Smooth muscle cell (in vitro differentiated cells): ENCODE measurements around the gene ABCA9. TPM values are rescaled to one million over a fixed set of nuclear protein-coding genes. Genes with fewer than 3 reads are reported as not detected.
"Not testable (repeated sequence)": the region's sequence is repeated elsewhere in the genome, so short reads cannot be mapped to it uniquely, and the experiment has no call there.

Experiments
- DNase-seq: peaks from one replicate; lab custom pipeline; 2025; ENCODE audit not compliant: unreplicated experiment; lab: John Stamatoyannopoulos, UW
- H2AFZ ChIP-seq: fragments of 200-600 bp; sonication (generic); 2 replicates; pipeline ENCODE4 v1.6.0; 2016; ENCODE audit warnings: antibody characterized with exemption, low read depth, mild to moderate bottlenecking
- H3F3A ChIP-seq: fragments of 200-600 bp; sonication (generic); 2 replicates; pipeline ENCODE4 v1.6.0; 2017; ENCODE audit warnings: antibody characterized with exemption, low read depth
- H3K27ac ChIP-seq: fragments of 200-600 bp; sonication (generic); 2 replicates; pipeline ENCODE4 v1.5.1; 2016; ENCODE audit warnings: low read depth, mild to moderate bottlenecking
- H3K27me3 ChIP-seq: fragments of 200-600 bp; sonication (generic); 2 replicates; pipeline ENCODE4 v1.6.1; 2016; ENCODE audit warnings: low read depth, mild to moderate bottlenecking
- H3K36me3 ChIP-seq: fragments of 200-600 bp; sonication (generic); 2 replicates; pipeline ENCODE4 v1.5.1; 2016; ENCODE audit warnings: low read depth
- H3K4me1 ChIP-seq: fragments of 200-600 bp; sonication (generic); 2 replicates; pipeline ENCODE4 v1.5.1; 2016; ENCODE audit warnings: low read depth
- H3K4me2 ChIP-seq: fragments of 200-600 bp; sonication (generic); 2 replicates; pipeline ENCODE4 v1.6.0; 2016; ENCODE audit warnings: mild to moderate bottlenecking
- H3K4me3 ChIP-seq: fragments of 200-600 bp; sonication (generic); 2 replicates; pipeline ENCODE4 v1.5.1; 2016; ENCODE audit warnings: mild to moderate bottlenecking
- H3K79me2 ChIP-seq: fragments of 200-600 bp; sonication (generic); 2 replicates; pipeline ENCODE4 v1.6.0; 2016; ENCODE audit warnings: low read depth, mild to moderate bottlenecking
- H3K9ac ChIP-seq: fragments of 200-600 bp; sonication (generic); 2 replicates; pipeline ENCODE4 v1.6.0; 2016; ENCODE audit warnings: low read depth
- H3K9me3 ChIP-seq: fragments of 200-600 bp; sonication (generic); replicated peaks from 2 replicates; pipeline ENCODE4 v1.5.1; 2016; ENCODE audit warnings: low read depth
- H4K20me1 ChIP-seq: fragments of 200-600 bp; sonication (generic); 2 replicates; pipeline ENCODE4 v1.6.0; 2016; ENCODE audit warnings: low read depth
- CTCF ChIP-seq: fragments of 200-600 bp; sonication (generic); IDR thresholded peaks from 2 replicates; pipeline ENCODE4 v1.5.1; 2017; ENCODE audit warnings: borderline replicate concordance, mild to moderate bottlenecking, antibody characterized with exemption; ENCODE audit not compliant: insufficient read depth, poor library complexity, severe bottlenecking
- WGBS: methylation state at CpG from one replicate; pipeline ENCODE4 v1.1.7; 2016; ENCODE audit warnings: low lambda C conversion rate; 5-methylcytosine and 5-hydroxymethylcytosine counted together
- polyA plus RNA-seq: library from polyadenylated mRNA; unstranded; fragments of >200 nt; fragmentation: Nextera tagmentation; extraction: Ambion mirVana; gene quantifications from 2 replicates; pipeline ENCODE4 v1.2.1, GENCODE V29; 2016
- total RNA-seq: library from RNA; depleted of rRNA; stranded (reverse); fragments of >200 nt; gene quantifications from 2 replicates; pipeline ENCODE4 v1.2.3, GENCODE V29; 2014

The ABCA9 gene
- total and polyA plus RNA-seq, 2 experiments from 2014 or later = not detected

DNA sequence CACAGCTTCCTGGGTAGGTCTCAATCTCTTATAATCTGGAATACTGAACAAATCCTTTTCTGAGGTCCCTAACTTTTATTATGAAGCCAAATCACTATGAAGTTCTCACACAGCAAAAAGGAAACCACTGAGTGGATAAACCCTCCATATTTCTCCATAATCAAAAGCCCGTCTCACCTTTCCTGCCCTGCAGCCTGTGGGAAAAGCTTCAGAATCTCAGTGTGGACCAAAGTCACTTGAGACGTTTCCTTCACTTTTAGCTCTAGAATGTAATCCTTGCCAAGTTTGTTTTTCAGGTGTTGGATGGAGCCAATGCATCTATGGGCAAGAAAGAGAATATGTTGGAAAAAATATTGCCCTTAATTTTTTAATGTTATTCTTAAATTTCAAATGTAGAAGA, 22.0 kb upstream of the ABCA9 start:
- no peak for DNase-seq
- Histone ChIP-seq H3K79me2 (no peaks in the 10 kb centered on the region), H3K9me3 (no peaks in the 10 kb centered on the region), H3K36me3 (no peaks in the 10 kb centered on the region), H3K4me1 (no peaks in the 10 kb centered on the region), H3K4me3 (no peak overlapping the region), H3K27ac (no peak overlapping the region), H4K20me1 (no peaks in the 10 kb centered on the region), H3K27me3 (peaks cover 5% of the 10 kb centered on the region), H3F3A (no peaks in the 10 kb centered on the region), H2AFZ (no peak overlapping the region), H3K4me2 (no peak overlapping the region), H3K9ac (no peak overlapping the region)
- TF ChIP-seq CTCF = no peak
- WGBS = 90% methylated on average over 2 of the region's 2 CpGs

- no peaks in the 10 kb centered on the region for H4K20me1 ChIP-seq
- H3K36me3 ChIP-seq = no peaks in the 10 kb centered on the region
Observed at GRCh38 chr17:69078864-69079263, 18.1 kb upstream of the ABCA9 start.

GRCh38 chr17:69075823-69076222, 15.1 kb upstream of the ABCA9 start:
- Histone ChIP-seq H3K4me2 (no peak overlapping the region), H3K27me3 (no peaks in the 10 kb centered on the region), H3K4me1 (no peaks in the 10 kb centered on the region), H4K20me1 (no peaks in the 10 kb centered on the region), H3K9me3 (peaks cover 3% of the 10 kb centered on the region), H3K9ac (no peak overlapping the region), H2AFZ (no peak overlapping the region), H3K4me3 (no peak overlapping the region), H3K79me2 (no peaks in the 10 kb centered on the region), H3K27ac (no peak overlapping the region), H3K36me3 (no peaks in the 10 kb centered on the region), H3F3A (no peaks in the 10 kb centered on the region)
- no peak for DNase-seq
- no peak for TF ChIP-seq CTCF

More at GRCh38 chr17:69078864-69079263, 18.1 kb upstream of the ABCA9 start:
- Histone ChIP-seq H3K79me2 (no peaks in the 10 kb centered on the region), H3K4me1 (no peaks in the 10 kb centered on the region), H3K27ac (no peak overlapping the region), H3K9me3 (peaks cover 3% of the 10 kb centered on the region), H3F3A (no peaks in the 10 kb centered on the region), H3K9ac (no peak overlapping the region), H3K4me3 (no peak overlapping the region), H3K27me3 (no peaks in the 10 kb centered on the region), H3K4me2 (no peak overlapping the region), H2AFZ (no peak overlapping the region)
- TF ChIP-seq CTCF = no peak
- no peak for DNase-seq

DNA sequence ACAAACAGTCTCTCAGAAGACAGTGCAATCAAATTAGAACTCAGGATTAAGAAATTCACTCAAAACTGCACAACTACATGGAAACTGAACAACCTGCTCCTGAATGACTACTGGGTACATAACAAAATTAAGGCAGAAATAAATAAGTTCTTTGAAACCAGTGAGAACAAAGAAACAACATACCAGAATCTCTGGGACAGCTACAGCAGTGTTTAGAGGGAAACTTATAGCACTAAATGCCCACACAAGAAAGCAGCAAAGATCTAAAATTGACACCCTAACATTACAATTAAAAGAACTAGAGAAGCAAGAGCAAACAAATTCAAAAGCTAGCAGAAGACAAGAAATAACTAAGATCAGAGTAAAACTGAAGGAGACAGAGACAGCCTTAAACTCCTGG, 12.7 kb upstream of the ABCA9 start:
- not testable (repeated sequence) for H3K27ac ChIP-seq

GRCh38 chr17:69072803-69073256, 12.1 kb upstream of the ABCA9 start:
- not testable (repeated sequence) for H3K27ac ChIP-seq, H3K9ac ChIP-seq, H3K4me2 ChIP-seq, H2AFZ ChIP-seq, H3K27me3 ChIP-seq, H3K4me3 ChIP-seq, H3K4me1 ChIP-seq, H3K9me3 ChIP-seq, DNase-seq, H4K20me1 ChIP-seq, H3K36me3 ChIP-seq, H3K79me2 ChIP-seq, H3F3A ChIP-seq
- 90% methylated on average over 1 of the region's 1 CpG for WGBS

More for the DNA sequence above, 12.7 kb upstream of the ABCA9 start:
- H3F3A ChIP-seq, H2AFZ ChIP-seq, H4K20me1 ChIP-seq, H3K27me3 ChIP-seq, DNase-seq, H3K36me3 ChIP-seq, H3K9me3 ChIP-seq, H3K9ac ChIP-seq, H3K4me2 ChIP-seq, H3K79me2 ChIP-seq, H3K4me1 ChIP-seq, H3K4me3 ChIP-seq: not testable (repeated sequence)

DNA sequence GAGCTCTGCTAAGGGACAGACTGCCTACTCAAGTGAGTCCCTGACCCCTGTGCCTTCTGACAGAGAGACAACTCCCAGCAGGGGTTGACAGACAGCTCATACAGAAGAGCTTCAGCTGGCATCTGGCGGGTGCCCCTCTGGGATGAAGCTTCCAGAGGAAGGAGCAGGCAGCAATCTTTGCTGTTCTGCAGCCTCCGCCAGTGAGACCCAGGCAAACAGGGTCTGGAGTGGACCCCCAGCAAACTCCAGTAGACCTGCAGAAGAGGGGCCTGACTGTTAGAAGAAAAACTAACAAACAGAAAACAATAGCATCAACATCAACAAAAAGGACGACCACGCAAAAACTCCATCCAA, 10.5 kb upstream of the ABCA9 start:
- not testable (repeated sequence) for H3K4me3 ChIP-seq, H3K9ac ChIP-seq, H3K36me3 ChIP-seq, H3K4me1 ChIP-seq, H3K4me2 ChIP-seq, DNase-seq, H3K27me3 ChIP-seq, H4K20me1 ChIP-seq, H2AFZ ChIP-seq, H3F3A ChIP-seq, H3K27ac ChIP-seq, H3K79me2 ChIP-seq, H3K9me3 ChIP-seq
- 93% methylated on average over 4 of the region's 4 CpGs for WGBS
